LNCaP clone FGC (cell line): Measurements from ENCODE around the gene CHST15.

Experiments used
- DNase-seq: peaks from one replicate; pipeline ENCODE4 v3.0.0-alpha.2; 2011; ENCODE audit warnings: low read depth
- H3K4me3 ChIP-seq: 2 replicates; pipeline ENCODE4 v1.5.1; 2011; ENCODE audit warnings: mild to moderate bottlenecking, low read depth, low read length, control low read depth
- TF ChIP-seq, protein P1 (sequence below): IDR thresholded peaks from 2 replicates; pipeline ENCODE4 v1.5.1; 2012; ENCODE audit warnings: mild to moderate bottlenecking; ENCODE audit not compliant: control insufficient read depth, insufficient read depth; ENCODE audit errors: extremely low read depth

CHST15 gene

DNA sequence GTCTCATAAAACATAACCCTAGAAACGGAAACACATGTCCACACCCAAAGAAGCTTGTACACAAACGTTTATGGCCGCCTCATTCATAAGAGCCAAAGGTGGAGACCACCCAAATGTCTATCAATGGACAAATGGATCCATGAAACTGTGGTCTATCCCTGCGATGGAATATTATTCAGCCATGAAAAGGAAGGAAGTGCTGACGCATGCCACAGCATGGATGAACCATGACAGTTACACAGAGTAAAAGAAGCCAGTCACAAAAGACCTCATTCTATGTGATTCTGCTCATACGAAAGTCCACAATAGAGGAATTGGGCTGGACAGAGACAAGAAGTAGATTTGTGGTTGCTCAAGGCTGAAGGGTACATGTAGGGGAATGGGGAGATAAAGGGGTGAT is 10.8 kb downstream of the CHST15 start:
- H3K4me3 ChIP-seq, result no peak overlapping the region
- TF ChIP-seq, protein P1, sequence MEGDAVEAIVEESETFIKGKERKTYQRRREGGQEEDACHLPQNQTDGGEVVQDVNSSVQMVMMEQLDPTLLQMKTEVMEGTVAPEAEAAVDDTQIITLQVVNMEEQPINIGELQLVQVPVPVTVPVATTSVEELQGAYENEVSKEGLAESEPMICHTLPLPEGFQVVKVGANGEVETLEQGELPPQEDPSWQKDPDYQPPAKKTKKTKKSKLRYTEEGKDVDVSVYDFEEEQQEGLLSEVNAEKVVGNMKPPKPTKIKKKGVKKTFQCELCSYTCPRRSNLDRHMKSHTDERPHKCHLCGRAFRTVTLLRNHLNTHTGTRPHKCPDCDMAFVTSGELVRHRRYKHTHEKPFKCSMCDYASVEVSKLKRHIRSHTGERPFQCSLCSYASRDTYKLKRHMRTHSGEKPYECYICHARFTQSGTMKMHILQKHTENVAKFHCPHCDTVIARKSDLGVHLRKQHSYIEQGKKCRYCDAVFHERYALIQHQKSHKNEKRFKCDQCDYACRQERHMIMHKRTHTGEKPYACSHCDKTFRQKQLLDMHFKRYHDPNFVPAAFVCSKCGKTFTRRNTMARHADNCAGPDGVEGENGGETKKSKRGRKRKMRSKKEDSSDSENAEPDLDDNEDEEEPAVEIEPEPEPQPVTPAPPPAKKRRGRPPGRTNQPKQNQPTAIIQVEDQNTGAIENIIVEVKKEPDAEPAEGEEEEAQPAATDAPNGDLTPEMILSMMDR, result no peak
- DNase-seq, result no peak

DNA sequence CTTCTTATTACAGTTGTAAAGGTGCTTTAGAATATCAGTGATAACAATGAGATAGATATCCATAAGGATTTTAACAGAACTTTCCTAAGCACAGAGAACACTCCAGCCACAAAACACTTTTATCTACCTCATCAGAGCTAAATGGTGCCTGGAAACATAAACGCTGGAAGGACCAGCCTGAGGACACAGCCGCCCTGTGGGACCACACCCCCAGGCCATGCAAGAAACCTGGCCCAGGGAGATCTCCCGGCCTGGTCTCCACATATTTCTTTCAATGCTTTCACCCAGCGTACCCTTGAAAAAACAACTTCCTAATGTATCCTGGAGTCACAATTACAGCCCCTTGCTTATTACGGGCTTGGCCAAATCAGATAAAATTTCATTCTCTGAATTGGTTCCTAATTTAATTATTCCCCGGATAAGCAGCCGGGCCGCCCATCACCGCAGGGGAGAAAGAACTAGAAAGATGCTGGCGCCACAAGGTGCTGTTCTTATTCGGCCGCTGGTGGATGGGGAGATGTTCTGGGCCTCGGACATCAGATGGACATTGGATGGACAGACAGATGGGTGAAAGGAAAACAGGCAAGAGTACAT is 11.8 kb downstream of the CHST15 start:
- no peak for DNase-seq
- TF ChIP-seq, protein P1, result no peak
- no peak overlapping the region for H3K4me3 ChIP-seq

DNA sequence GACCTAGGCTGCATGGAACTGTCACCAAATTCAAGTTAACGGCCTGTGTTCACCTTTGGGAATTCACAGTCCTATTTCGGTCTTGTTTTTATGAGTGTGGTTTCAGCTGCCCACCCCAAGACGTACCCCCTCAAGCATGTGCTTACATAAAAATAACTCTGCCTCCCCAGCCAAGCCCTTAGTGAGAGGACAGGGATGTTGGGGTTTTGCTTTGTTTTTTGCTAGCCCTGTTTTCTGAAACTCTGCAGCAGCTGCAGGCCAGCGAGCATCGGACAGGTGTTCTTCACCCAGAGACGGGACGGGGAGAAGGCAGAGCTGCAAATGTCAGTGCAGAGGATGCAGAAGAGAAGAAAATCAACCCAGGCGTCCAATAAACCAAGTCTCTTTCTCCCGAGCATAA is 13.5 kb downstream of the CHST15 start:
- TF ChIP-seq, protein P1, result no peak
- no peak overlapping the region for H3K4me3 ChIP-seq
- no peak for DNase-seq

DNA sequence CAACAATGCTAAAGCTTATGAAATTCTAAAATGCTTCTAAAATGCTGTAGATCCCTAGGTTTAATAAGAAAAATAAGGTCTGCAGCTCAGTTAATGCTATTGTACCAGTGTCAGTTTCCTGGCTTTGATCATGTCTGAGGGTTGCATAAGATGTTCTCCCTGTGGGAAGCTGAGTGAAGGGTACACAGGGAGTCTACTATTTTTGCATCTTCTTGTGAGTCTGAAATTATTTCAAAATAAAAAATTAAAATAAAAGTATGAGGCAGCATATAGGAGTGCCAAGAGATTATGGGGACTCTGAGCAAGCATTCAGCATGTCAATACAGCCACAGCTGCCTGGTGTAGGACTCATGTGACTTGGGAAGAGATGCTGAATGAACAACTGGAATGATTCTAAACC is 14.7 kb downstream of the CHST15 start:
- no peak overlapping the region for H3K4me3 ChIP-seq
- TF ChIP-seq, protein P1, result no peak
- no peak for DNase-seq

DNA sequence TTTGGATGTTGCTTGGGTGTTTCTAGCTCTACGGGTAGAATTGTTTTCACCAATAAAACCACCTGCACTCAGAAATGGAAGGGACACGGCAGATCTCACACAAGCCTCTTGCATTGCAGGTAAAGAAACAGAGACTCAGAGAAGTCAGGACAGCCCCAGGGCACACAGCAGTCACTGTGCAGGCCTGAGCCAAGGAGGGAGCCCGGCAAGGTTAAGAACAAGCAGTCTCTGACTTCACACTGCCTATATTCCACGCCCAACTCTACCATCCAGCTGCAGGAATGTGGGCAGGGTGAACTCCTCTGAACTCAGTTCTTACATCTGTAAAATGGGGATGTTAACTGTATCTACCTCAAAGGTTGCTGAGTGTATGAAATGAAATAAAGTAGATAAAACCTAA is 15.4 kb downstream of the CHST15 start:
- TF ChIP-seq, protein P1, result no peak
- no peak overlapping the region for H3K4me3 ChIP-seq

DNA sequence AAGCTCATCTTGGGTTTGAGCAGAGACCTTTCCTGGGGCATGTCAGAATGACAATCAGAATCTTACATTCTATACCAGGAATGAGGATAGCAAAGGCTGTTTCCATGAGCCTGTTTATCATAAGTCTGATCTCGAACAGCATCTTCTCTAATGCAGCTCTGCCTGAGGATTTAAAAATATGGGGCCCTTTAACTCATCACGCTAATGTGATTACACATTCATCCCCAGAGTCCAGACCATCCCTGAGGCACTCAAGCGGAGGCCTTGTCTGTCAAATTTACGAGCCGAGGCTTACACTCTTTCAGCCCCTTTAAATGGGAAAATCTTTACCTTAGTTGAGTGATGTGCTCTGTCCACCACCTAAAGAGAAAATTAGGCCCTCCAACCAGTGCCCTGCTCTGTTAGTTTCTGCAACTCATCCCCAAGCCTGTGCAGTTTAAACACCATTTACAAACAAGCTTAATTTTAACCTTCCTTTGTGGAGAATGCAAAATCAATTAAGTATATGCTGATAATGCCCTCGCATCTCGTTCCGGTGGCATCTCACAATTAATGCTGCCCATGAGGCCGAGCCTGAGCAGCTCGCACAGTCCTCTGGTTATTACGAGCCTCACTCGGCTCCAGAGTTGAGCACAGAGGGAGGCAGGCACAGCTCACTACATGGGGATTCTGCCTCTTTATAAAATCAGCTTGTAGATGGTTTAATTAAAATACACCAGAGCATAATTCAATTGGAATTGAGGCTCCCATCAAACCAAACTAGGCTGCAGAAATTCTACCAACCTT is 16.0 kb downstream of the CHST15 start:
- H3K4me3 ChIP-seq, result no peak overlapping the region
- TF ChIP-seq, protein P1, result no peak
- no peak for DNase-seq

More for the DNA sequence above, 15.4 kb downstream of the CHST15 start:
- DNase-seq, result no peak

DNA sequence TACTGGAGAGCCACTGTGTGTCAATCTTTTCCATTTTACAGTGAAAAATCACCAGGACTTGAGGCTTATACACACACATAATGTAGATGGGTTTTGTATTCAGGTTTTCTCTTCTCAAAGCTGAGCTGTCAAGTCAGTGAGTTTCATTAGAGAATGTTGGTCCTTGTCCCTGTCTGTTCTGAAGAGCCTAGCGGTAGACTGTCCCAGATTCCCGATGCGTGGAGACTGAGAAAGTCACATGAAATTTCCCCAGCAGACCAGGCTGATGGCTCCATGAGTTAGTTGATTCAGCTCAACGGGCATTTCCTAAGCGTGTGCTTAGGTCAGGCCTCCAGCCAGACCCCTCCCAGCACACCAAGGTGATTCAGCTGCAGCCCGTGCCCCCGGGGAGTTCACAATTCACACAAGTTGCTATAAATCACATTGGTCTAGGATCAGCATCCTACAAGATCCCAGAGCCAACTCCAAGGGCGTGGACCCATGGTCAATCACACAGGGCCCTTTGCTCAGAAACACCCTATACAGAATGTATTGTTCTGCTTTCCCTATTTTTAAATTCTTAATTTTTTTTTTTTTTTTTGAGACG is 17.2 kb downstream of the CHST15 start:
- no peak overlapping the region for H3K4me3 ChIP-seq
- TF ChIP-seq, protein P1, result no peak
- DNase-seq, result no peak
